Uterus (tissue), 4 donors: ENCODE data around the gene NOP53. TPM values are rescaled to one million over a fixed set of nuclear protein-coding genes. Genes with fewer than 3 reads are reported as not detected.

Source experiments
- DNase-seq, 2 donors: peaks; one replicate each; pipeline ENCODE4 v3.0.0-alpha.2; 2019 to 2020
- H3K27ac ChIP-seq, 2 donors: fragments of 200-600 bp; sonication (generic); 1 replicate in 1 of 2; 2 replicates in 1 of 2; pipeline ENCODE4 v1.5.1; 2016 to 2018
- H3K27me3 ChIP-seq, 2 donors: fragments of 200-600 bp; sonication (generic); one replicate each; pipeline ENCODE4 v1.5.1; 2018 to 2019; ENCODE audit warnings: control low read depth in 1 of 2
- H3K36me3 ChIP-seq, 2 donors: fragments of 200-600 bp; sonication (generic); one replicate each; pipeline ENCODE4 v1.5.1; 2019; ENCODE audit warnings: control low read depth in 1 of 2
- H3K4me1 ChIP-seq, 2 donors: fragments of 200-600 bp; sonication (generic); one replicate each; pipeline ENCODE4 v1.5.1; 2018 to 2019; ENCODE audit warnings: control low read depth in 1 of 2
- H3K4me3 ChIP-seq, 2 donors: fragments of 200-600 bp; sonication (generic); 1 replicate in 1 of 2; 2 replicates in 1 of 2; pipeline ENCODE4 v1.5.1; 2018 to 2019; ENCODE audit warnings: mild to moderate bottlenecking in 1 of 2
- H3K9me3 ChIP-seq, 2 donors: fragments of 200-600 bp; sonication (generic); one replicate each; pipeline ENCODE4 v1.5.1; 2019; ENCODE audit warnings: control low read depth in 1 of 2
- CTCF ChIP-seq, 4 experiments: fragments of 200-600 bp in 2 of 4; fragments of 450-650 bp in 2 of 4; sonication (generic) in 2 of 4; IDR thresholded peaks; one replicate each; pipeline ENCODE4 v1.5.1; 2016 to 2019; ENCODE audit warnings: antibody characterized with exemption in 4 of 4, mild to moderate bottlenecking in 2 of 4, moderate library complexity in 1 of 4
- POLR2A ChIP-seq, 2 donors: fragments of 450-650 bp; IDR thresholded peaks; one replicate each; pipeline ENCODE4 v1.6.1; 2016; ENCODE audit warnings: antibody characterized with exemption in 2 of 2, mild to moderate bottlenecking in 1 of 2, moderate library complexity in 1 of 2
- intact Hi-C: fragments of 100-400 bp; cut with DNase I; formaldehyde crosslinking; loops from one replicate; pipeline ENCODE4 v1.15.1; 2023; ENCODE audit warnings: low total_unique reads
- total RNA-seq, 4 donors: library from RNA; depleted of rRNA in 3 of 4; stranded (reverse); fragments of >200 nt in 3 of 4; gene quantifications; one replicate each; pipeline versions ENCODE4 v1.1.0 to v1.2.4, GENCODE V29; 2014 to 2023
- donor health status: DM: yes; HTN: yes; CAD: no.

The NOP53 gene
- total RNA-seq, 4 donors from 2014 or later: 116 to 555 (median 444) TPM

GRCh38 chr19:47719047-47719859 lies 26.1 kb upstream of the NOP53 start:
- H3K4me1 ChIP-seq: peaks cover 0 to 27% of the 10 kb centered on the region in 2 donors
- TF ChIP-seq POLR2A (IDR thresholded peaks at IDR 0.05) (peak in 1 of 2 donors; percentile 49), CTCF (IDR thresholded peaks at IDR 0.05) (no peak)
- H3K36me3 ChIP-seq: no peaks in the 10 kb centered on the region
- H3K27me3 ChIP-seq: no peaks in the 10 kb centered on the region
- peak overlapping the region; percentile 13 to 35 for H3K4me3 ChIP-seq
- H3K9me3 ChIP-seq: no peaks in the 10 kb centered on the region
- peak; percentile 93 to 95 for DNase-seq
- intact Hi-C loops: loop anchor here (10.0 kb wide), 1 partner anchor 66 kb away; no protein-coding TSS in a partner anchor
- peak overlapping the region; percentile 94 to 96 for H3K27ac ChIP-seq

- H3K9me3 ChIP-seq: no peaks in the 10 kb centered on the region
- no peaks in the 10 kb centered on the region for H3K36me3 ChIP-seq
- intact Hi-C loops: no loop called here
- TF ChIP-seq POLR2A (IDR thresholded peaks at IDR 0.05) (no peak), CTCF (IDR thresholded peaks at IDR 0.05) (no peak)
- DNase-seq: no peak
- peak overlapping the region; percentile 94 to 96 for H3K27ac ChIP-seq
- H3K4me3 ChIP-seq: no peak overlapping the region
- no peaks in the 10 kb centered on the region for H3K27me3 ChIP-seq
- peaks cover 0 to 27% of the 10 kb centered on the region in 2 donors for H3K4me1 ChIP-seq
These were observed 24.5 kb upstream of the NOP53 start for GRCh38 chr19:47720669-47721422.

- TF ChIP-seq CTCF (IDR thresholded peaks at IDR 0.05): no peak
- TF ChIP-seq POLR2A (IDR thresholded peaks at IDR 0.05): no peak
- Histone ChIP-seq H3K36me3 (no peaks in the 10 kb centered on the region), H3K27ac (peak overlapping the region; percentile 75 to 96), H3K4me1 (peaks cover 0 to 5% of the 10 kb centered on the region in 2 donors), H3K27me3 (no peaks in the 10 kb centered on the region), H3K4me3 (peak overlapping the region; percentile 16 to 17), H3K9me3 (no peaks in the 10 kb centered on the region)
- peak; percentile 74 to 82 for DNase-seq
- intact Hi-C loops: no loop called here
These were observed 21.8 kb upstream of the NOP53 start for GRCh38 chr19:47723581-47723940.

- TF ChIP-seq POLR2A (IDR thresholded peaks at IDR 0.05) (no peak), CTCF (IDR thresholded peaks at IDR 0.05) (no peak)
- H3K27ac ChIP-seq: peak overlapping the region; percentile 46 to 63
- intact Hi-C loops: no loop called here
- no peaks in the 10 kb centered on the region for H3K9me3 ChIP-seq
- no peak for DNase-seq
- H3K27me3 ChIP-seq: no peaks in the 10 kb centered on the region
- peaks cover 5 to 24% of the 10 kb centered on the region in 2 donors for H3K4me1 ChIP-seq
- no peak overlapping the region for H3K4me3 ChIP-seq
- H3K36me3 ChIP-seq: no peaks in the 10 kb centered on the region
These were observed 19.5 kb upstream of the NOP53 start for GRCh38 chr19:47725759-47726401.
